GM21619 (cell line): ENCODE data around the gene AIP.
"Not testable (repeated sequence)": the region's sequence is repeated elsewhere in the genome, so short reads cannot be mapped to it uniquely, and the experiment has no call there.

Experiments used
- ATAC-seq: cut with Tn5 transposase; IDR thresholded peaks from one replicate; pipeline ENCODE4 v1.9.1; 2021; ENCODE audit not compliant: unreplicated experiment

Gene AIP

DNA sequence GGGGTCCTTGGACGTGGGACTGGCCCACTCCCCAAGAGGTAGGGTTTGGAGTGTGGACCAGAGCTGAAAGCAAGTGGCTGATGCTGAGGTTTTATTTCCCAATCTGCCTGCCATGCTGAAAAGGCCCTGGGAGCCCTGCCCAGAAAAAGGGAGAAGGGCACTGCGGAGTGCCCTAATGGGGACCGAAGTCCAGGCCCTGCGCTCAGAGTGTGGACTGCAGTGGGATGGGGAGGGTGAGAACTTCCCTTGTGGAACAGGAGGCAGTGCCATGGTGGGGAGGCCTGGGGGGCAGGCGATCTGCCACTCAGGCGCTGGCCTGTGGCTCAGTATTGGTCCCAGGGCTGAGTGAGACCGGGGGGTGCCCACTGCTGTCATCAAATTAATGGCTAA is 34.6 kb upstream of the AIP start:
- no peak for ATAC-seq

DNA sequence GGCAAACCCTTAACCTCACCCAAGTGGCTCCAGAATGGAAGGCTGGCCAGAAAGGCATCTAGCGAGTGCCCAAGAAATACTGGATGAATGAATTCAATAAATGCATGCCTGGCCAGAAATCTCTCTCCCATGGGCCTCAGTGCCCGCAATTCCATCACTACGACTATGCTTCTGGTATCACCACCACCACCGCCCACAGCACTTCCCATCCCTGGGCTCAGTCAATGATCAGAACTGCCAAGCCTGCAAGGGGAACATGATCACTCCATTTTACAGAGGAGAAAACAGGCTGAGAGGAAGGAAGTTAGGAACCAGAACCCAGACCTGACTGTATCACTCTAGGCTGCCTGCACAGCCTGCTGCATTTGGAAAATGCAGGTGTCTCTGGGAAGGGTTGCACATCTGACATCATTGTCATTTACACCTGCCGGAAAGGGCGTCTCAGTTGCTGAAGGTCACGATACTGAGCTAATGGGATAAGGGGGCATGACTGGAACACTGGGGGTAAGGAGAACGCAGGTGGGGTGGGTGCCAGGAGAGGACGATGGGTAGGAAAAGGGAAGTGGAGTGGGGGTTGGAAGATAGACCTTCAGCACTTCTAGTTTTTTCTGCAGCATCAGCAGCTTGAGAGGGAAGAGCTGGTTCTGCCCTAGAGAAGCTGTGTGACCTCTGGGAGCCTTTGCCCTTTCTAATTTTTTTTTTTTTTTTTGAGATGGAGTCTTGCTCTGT is 33.5 kb upstream of the AIP start:
- no peak for ATAC-seq

DNA sequence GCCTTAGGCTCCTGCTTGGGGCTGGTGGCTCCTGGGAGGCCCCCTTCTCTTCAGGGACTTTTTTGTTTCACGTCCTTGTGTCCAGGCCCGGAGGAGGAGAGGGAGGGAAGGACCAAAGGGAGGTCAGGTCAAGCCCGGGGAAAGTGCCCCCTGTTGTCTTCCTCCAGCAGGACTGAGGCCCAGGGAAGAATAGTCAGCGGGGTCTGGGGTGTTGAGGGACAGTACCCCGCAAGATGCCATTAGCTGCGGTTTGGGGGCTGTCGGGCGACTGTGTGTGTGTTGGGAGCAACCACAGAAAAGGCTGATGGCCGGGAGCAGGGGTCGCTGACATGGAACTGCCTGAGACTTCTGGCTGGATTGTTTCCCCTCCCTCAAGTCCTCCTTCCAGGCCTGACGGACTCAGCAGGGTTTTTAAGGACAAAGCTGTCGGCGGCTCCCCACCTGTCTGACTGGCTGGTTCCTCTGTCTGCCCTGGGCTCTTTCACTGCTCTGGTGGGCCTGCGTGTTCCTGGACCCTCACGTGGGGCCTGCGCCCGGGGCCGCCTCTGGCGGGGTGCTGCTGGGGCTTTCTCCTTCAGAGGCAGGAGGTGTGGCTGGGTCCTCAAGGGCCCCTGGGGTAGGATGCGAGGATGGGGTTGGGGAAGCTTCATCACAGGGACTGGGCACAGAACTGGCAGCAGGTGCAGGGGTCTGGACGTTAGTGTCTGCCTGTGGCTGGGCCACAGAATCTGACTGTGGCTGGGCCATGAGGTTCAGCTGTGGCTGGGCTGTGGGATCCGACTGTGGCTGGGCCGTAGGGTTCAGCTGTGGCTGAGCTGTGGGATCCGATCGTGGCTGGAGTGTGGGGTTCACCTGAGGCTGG is 31.8 kb upstream of the AIP start:
- ATAC-seq, result no peak

DNA sequence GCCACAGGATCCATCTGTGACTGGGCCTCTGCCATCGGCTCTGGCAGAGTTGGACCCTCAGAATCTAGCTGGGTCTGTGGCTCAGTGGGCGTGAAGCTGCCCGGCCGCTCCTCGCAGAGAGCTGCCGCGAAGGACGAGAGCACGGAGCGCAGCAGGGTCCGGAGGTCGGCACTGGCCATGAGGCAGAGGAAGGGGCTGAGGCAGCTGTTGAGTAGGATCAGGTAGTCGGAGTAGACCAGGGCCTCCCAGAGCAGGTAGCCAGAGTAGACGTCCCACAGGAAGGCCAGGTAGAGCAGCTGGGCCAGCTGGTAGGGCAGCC is 31.2 kb upstream of the AIP start:
- no peak for ATAC-seq

DNA sequence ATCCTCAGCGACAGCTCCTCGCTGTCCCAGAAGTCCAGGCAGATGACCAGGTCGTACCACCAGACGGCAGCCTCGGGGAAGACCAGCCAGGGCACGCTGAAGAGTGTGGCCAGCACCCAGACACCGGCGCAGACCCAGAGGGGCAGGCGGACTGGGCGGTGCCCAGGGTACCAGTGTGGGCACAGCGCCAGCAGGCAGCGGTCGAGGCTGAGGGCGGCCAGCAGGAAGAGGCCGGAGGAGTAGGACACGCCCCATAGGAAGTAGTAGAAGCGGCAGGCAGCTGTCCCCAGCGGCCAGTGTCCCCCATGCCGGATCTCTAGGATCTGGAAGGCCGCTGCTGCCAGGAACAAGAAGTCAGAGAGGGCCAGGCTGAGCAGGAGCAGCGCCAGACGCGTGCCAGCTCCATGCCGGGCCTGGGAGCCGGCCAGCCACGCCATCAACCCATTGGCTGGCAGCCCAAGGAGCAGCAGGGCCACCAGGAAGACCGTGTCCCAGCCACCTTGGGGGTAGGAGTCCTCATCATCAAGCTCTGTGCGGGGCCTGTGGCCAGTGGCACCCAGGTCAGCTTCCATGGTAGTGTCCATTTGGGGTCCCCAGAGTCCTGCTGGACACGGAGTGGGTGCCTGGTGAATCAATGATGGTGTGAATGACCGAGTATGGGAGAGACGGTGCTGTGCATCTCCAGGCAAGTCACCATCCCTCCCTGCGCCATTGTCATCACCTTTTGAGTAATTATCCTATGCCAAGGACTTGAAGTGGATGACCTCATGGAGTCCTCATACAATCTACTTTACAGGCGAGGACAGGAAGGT is 30.5 kb upstream of the AIP start, which contains the start of gene GPR152:
TSS of gene GPR152 (minus strand) at position 589 of the 812 bp plus-strand sequence. CDS start at position 584, 5 bp downstream.
- no peak for ATAC-seq

DNA sequence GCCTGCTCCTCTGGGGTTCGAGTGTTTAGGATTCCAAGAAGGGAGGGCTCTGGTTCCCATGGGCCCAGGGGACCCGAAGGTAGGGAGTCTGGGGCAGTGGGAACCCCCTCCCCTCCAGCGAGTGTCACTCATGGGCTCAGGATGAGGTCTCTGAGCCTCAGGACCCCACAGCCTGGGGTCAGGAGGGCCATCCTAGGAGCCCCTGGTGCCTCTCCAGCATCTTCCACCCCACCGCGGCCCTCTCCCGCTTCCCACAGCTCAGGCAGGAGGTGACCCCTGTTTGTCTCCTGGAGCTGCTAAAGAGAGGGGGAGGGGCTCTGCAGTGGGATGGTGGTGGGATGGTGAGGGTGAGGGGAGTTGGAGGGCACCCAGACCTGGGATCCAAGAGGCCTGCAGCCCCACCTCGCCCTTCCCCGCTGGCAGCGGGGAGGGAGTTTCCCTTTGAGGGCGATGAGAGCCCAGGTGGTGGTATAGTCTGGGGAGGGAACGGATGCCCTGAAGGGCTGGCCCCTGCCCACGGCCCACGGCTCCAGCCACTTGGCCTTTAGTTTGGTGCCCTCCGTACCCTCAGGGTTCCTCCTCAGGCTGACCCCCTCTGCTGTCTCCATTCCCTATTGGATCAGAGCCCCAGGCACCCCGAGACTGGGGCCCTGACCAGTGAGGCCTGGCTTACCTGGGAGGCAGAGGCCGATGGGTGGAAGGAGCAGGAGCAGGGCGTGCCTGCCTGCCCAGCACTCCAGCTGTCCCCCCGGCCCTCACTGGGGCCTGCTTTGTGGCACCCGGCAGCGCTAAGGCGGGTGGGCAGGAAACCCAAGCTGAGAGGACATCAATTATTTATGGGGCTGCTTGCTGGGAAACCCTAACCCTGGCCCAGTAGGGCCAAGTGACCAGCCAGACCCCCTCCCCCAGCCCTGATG is 28.8 kb upstream of the AIP start:
- no peak for ATAC-seq

DNA sequence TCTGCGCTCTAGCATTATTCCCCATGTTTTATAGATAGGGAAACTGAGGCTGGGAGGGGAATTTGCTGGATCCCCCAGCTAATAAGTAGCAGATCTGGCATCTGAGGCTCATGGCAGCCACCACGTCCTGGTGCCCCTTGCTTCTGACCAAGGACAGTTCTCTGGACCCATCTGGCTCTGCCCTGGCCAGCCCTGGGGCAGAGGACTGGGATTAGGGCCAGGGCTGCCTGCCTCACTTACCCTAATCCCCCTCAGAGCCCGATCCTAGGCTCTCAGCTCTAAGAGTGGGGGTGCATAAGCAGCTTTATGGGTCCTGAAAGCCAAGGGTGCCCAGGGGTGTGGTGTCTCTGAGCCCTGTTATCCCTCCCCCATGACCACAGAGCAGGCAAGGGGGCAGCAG is 27.8 kb upstream of the AIP start, which contains the start of gene CABP4:
TSS of gene CABP4 (plus strand) at position 301 of the 400 bp plus-strand sequence. CDS start at position 371, 70 bp downstream.
- ATAC-seq, result no peak

DNA sequence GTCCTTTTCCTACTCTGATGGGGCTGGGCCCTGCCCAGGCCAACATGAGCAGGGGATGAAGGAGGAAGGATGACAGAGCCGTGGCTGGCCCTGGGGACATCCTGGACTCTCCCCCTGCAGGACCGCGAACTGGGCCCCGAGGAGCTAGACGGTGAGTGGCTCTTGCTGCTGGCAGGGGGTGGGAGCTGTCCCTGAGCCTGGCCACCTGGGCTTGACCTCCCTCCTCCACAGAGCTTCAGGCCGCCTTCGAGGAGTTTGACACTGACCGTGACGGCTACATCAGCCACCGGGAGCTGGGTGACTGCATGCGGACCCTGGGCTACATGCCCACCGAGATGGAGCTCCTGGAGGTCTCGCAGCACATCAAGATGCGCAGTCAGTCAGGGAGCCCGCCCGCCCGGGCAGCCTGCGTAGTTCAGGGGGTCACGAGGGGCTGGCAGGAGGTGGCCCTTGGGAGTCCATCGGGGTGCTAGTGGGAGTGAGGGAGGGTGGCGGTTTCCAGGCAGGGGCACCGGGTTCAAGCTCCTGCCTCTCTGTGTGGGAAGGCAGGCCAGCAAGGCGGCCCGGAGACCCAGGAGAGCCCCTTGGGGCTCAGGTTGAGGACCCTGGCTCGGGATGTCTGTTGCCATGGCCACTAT is 26.6 kb upstream of the AIP start:
- no peak for ATAC-seq

DNA sequence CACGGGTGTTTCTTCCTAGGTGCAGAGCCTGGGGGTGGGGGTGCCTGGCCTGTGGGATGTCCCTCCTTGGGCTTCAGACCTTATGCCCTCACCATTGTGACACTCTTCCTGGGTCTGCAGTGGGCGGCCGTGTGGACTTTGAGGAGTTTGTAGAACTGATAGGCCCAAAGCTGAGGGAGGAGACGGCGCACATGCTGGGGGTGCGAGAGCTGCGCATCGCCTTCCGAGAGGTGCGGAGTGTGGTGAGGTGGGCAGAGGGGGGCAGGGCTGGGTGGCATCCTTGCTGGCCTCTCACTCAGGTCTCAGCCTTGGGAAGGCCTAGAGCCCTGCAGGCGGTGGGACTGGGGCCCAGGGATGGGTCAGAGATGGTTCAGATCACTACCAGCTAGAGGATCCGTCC is 25.4 kb upstream of the AIP start:
- ATAC-seq, result no peak

DNA sequence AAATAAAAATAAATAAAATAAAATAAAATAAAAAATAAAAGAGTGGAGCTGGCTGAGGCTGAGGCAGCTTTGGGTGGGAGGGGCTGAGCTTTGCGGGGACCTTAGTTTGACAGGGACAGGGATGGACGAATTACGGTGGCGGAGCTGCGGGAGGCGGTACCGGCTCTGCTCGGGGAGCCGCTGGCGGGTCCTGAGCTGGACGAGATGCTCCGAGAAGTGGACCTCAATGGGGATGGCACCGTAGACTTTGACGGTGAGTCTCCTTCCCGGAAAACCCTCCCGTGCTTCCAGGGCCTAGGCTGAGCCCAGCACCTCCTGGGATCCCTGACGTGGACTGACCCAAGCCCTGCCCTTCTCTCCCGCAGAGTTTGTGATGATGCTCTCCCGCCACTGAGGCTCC is 24.6 kb upstream of the AIP start:
- ATAC-seq, result no peak

DNA sequence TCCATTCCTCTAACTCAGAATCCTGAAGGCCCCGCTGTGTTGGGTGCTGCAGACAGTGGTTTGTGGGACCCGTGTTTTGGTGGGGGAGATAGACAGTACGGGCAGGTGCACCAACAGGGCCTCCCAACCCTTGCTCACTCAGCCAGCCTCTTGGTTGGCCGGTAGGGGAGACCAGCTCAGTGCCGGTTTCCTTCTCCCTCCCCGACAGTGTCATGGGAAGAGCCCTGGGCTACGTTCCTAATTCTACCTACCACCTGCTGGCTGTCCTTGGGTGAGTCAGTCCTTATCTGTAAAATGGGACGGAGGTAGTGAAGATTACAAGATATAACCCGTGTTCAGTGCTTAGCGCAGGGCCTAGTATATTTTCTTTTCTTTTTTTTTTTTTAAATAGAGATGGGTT is 19.6 kb upstream of the AIP start:
- no peak for ATAC-seq

DNA sequence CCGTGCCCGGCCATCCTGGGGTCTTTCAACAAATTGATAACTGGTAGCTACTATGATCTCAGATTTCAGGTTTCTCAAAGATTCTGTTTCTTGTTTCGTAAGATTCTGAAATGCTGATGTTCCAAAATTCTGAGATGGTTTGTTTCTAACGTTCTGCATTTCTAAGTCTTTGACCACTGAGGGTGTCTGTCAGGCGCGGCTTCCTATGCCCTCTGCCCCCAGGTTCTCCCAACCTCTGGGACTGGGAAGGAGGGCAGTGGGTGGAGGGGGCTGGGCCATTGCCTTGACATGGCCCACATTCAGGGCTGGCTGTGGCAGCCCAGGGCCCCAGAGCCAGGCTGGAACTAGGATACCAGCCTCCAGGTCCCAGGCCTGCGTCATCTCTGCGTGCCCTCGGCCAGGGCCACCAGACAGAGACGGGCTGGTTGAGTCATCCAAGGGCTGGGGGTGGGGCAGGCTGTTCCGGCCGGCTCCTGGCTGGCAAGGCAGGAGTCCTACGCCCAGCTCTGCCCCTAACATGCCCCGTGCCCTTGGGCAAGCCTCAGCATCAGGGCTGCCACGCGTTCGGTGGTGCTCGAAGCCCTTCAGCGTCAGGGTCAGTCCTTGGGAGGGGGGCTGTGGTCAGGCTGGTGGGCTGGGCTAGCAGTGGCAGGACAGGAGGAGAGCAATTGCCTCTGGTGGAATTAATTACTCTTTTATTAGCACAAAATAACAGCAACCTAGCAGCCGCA is 19.0 kb upstream of the AIP start:
- no peak for ATAC-seq

DNA sequence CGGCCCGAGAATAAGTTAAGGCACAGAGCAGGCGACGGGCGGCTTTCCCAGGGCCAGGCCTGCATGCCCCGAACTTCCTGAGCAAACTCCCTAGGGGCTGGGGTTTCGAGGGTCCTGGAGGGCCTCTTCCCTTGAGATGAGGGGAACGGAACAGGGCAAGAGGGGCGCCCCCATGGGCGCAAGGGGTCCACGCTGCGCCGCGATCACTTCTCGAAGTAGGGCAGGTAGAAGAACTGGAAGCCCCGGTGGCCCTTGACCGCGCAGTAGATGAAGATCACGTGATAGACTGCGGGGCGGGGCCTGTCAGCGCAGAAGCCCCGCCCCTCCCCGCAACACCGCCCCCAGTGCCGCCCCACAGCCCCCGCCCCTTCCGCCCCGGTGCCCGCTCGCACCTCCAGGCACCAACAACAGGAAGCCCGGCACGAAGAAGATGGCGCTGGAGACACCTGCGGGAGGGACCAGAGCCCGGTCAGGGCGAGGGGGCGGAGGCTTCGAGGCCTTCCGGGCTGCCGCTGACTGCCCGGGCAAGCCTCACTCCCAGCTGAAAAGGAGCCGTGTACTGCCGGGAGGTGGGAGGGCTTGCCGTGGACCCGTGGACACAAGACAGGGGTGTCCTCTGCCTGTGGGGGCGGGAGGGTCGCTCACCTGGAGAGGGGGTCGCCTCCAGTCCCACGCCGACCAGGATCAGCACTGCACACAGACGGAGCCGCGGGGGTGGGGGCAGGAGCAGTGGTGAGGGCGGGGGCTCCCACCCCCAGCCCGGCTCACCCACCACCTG is 18.2 kb upstream of the AIP start:
- ATAC-seq, result peak; percentile 46

DNA sequence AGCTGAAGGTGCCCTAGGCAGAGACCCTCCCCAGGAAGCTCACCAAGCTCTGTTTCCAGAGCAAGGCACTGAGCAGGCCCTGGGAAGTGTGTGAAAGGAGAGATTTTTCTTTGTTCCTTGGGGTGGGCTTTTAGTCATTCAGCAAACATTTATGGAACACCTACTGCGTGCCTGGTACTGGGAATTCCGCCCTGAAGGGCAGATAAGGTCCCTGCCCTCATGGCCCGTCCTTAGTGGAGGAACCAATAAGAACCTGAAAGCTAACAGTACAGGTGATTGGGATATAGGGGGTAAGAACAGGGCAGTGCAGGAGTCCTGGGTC is 17.7 kb upstream of the AIP start:
- ATAC-seq, result no peak

DNA sequence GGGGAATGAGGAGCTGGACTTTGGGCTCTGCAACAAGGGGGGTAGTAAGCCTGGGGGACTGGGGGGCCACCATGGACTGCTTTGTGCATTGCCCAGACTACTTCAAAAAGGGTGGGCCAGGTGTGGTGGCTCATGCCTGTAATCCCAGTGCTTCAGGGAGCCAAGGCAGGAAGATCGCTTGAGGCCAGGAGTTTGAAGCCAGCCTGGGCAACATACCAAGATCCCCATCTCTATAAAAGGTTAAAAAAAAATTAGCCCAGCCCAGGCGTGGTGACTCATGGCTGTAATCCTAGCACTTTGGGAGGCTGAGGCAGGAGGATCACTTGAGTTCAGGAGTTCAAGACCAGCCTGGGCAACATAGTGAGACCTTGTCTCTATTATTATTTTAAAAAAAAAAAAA is 17.3 kb upstream of the AIP start:
- not testable (repeated sequence) for ATAC-seq

DNA sequence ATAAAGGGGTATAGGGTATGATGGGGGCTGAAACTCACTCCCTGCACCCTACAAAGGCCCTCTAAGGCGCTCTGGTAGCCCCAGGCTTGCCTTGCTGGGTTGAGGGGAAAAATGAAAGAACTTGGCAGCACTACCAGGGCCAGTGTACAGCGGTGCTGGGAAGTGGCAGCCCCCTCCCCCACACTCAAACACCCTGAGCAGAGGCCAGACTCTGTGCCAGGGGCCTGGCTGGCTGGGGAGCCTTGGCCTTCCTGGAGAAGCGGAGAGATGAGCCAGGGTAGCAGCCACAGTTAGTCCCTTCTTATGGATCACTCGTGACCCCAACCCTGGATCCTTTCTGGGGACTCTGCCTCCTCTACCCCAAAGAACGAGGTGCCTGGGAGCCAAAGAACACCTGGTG is 16.5 kb upstream of the AIP start:
- ATAC-seq, result no peak

DNA sequence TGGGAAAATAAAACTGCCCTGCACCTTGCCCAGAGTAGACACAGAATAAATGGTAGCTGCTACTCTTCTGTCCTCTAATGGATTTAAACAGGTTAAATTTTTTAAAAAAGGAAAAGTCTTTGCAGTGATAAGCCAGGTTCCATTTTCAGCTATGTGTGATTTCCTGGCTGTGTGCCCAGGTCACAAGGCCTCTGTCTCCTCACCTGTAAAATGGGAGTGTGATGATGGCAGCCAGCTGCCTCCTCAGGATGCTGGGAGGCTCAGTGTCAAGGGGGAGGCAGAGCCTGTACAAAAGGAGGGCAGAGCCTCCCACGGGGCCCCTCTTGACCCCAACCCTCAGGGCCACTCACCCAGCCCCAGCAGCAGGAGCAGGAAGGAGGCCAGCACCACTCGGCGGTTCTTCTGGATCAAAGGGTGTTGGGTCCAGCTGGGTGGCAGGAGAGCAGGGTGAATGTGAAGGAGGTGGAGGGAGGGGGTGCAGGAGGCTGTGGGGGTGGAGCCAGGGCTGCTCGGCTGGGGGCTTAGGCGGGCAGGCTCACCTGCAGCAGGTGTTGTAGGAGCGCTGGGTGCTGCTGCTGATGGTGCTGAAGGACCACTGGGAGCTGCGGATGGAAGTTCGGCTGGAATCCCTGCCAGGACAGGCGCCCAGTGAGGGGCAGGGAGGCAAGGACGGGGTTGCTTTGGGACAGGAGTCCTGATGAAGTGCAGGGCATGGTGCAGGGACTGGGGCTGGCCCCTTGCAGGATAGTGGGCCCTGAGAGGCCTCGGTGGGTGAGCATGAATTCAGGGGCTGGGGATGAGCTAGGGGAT is 15.7 kb upstream of the AIP start:
- ATAC-seq, result no peak

DNA sequence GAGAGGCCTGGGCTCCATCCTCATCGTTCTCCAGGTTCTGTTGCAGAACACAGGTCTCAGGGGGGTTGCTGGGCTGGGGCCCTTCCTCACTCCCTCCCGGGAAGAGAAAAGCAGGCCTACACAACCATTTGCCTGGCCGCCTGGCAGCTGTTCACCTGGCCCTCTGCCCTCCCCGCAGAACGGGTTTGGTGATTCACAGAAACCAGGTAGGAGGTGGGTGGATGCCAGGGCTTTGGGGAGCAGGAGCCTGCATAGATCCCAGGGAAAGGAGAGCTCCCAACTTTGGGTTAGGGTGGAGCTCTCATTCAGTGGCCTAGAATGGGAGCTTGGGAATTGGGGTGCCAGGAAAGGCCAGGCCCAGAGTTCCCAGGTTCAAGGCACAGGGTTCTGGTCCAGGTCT is 14.8 kb upstream of the AIP start:
- ATAC-seq, result no peak
